Lower leg skin (tissue), 3 donors: Measurements from ENCODE around the gene UBL4A.

ENCODE experiments used
- CTCF ChIP-seq, 3 donors: fragments of 450-650 bp; IDR thresholded peaks; one replicate each; pipeline ENCODE4 v1.5.1; 2016; ENCODE audit warnings: antibody characterized with exemption in 3 of 3, mild to moderate bottlenecking in 3 of 3, moderate library complexity in 2 of 3
- POLR2A ChIP-seq, 2 donors: fragments of 450-650 bp; IDR thresholded peaks; one replicate each; pipeline ENCODE4 v1.6.1; 2016 to 2017; ENCODE audit warnings: antibody characterized with exemption in 2 of 2, mild to moderate bottlenecking in 1 of 2, moderate library complexity in 1 of 2

GRCh38 chrX:154502989-154503388 is 16.6 kb upstream of the UBL4A start:
- TF ChIP-seq CTCF (IDR thresholded peaks at IDR 0.05) (no peak), POLR2A (IDR thresholded peaks at IDR 0.05) (no peak)
